AG04449 (cell line): Measurements from ENCODE around the gene SLC39A5.

Experiments
- CTCF ChIA-PET: fragments of 350-600 bp; formaldehyde crosslinking; extraction: SDS; loops from one replicate; lab custom pipeline; 2021; ENCODE audit warnings: antibody characterized with exemption; lab: Yijun Ruan, JAX
- POLR2A ChIA-PET: fragments of 400-600, 350-600 bp; formaldehyde crosslinking; extraction: SDS; loops from one replicate; lab custom pipeline; 2020; ENCODE audit warnings: antibody characterized with exemption, inconsistent platforms; lab: Yijun Ruan, JAX
- DNase-seq: peaks from one replicate; pipeline ENCODE4 v3.0.0-alpha.2; 2010; ENCODE audit warnings: low read depth, low spot score
- H3K4me3 ChIP-seq: 2 replicates; pipeline ENCODE4 v1.5.1; 2011; ENCODE audit warnings: low read depth, mild to moderate bottlenecking, control low read depth, low read length
- TF ChIP-seq, protein P1 (sequence below): IDR thresholded peaks from one replicate; pipeline ENCODE4 v1.5.1; 2011; ENCODE audit warnings: mild to moderate bottlenecking, moderate library complexity, low read length, control low read depth, inconsistent platforms; ENCODE audit not compliant: insufficient read depth; ENCODE audit errors: missing control alignments

SLC39A5 gene

DNA sequence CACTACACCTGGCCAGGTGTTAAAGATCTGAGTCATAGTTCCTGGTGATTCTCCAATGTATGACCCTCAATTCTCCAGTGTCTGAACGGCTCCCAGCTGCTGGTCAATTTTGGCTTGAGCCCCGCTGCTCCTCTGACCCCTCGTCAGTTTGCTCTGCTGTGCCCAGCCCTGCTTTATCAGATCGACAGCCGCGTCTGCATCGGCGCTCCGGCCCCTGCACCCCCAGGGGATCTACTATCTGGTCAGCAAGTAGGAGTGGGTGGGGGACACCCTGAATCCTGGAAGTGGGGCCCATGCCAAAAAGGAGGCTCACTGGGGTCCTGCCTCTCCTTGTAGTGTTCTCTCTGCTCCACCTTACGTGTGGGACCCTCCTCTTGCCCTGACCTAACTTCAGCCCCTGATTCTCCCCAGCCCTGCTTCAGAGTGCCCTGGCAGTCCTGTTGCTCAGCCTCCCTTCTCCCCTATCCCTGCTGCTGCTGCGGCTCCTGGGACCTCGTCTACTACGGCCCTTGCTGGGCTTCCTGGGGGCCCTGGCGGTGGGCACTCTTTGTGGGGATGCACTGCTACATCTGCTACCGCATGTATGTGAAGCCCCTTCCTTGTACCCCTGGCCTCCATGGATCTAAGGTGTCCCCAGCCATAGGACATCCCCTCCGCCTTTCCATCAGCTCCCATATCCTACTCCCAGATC, 5.0 kb downstream of the SLC39A5 start:
- POLR2A ChIA-PET = interaction anchor here (1.0 to 1.6 kb wide), 2 partner anchors 13 to 16 kb away, joined by 3 to 4 read pairs; partner anchors contain the start of gene RNF41
- CTCF ChIA-PET = interaction anchor here (1.7 to 4.4 kb wide), 6 partner anchors 10 to 229 kb away, joined by 5 to 23 read pairs (median 10); partner anchors contain the start of genes ANKRD52, COQ10A and SMARCC2
- TF ChIP-seq, protein P1, sequence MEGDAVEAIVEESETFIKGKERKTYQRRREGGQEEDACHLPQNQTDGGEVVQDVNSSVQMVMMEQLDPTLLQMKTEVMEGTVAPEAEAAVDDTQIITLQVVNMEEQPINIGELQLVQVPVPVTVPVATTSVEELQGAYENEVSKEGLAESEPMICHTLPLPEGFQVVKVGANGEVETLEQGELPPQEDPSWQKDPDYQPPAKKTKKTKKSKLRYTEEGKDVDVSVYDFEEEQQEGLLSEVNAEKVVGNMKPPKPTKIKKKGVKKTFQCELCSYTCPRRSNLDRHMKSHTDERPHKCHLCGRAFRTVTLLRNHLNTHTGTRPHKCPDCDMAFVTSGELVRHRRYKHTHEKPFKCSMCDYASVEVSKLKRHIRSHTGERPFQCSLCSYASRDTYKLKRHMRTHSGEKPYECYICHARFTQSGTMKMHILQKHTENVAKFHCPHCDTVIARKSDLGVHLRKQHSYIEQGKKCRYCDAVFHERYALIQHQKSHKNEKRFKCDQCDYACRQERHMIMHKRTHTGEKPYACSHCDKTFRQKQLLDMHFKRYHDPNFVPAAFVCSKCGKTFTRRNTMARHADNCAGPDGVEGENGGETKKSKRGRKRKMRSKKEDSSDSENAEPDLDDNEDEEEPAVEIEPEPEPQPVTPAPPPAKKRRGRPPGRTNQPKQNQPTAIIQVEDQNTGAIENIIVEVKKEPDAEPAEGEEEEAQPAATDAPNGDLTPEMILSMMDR = no peak
- DNase-seq = no peak
- H3K4me3 ChIP-seq = no peak overlapping the region

DNA sequence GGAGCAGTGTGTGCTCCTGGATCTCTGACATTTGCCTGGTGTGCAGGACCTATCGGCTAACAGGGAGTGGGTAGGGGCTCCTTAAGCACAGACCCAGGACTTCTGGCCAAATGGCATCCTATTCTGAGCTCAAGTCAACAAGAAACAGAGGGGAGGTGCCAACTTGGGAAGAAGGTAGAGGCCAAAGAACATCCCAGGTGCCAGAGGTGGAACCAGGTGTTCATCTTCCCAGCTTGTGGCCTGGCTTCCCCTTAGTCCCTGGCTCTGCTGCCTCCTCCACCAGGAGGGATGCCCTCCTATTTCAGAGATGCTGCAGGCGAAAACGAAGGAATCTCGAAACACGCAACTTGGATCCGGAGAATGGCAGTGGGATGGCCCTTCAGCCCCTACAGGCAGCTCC, 6.2 kb downstream of the SLC39A5 start:
- CTCF ChIA-PET = interaction anchor here (0.8 to 1.9 kb wide), 10 partner anchors 9 to 228 kb away, joined by 3 to 7 read pairs (median 5); partner anchors contain the start of genes ANKRD52, RNF41 and SMARCC2
- H3K4me3 ChIP-seq = no peak overlapping the region
- POLR2A ChIA-PET = interaction anchor here (1.4 to 3.5 kb wide), 3 partner anchors 12 to 15 kb away, joined by 3 to 21 read pairs (median 3); partner anchors contain the start of gene RNF41
- DNase-seq = no peak
- TF ChIP-seq, protein P1 = no peak

DNA sequence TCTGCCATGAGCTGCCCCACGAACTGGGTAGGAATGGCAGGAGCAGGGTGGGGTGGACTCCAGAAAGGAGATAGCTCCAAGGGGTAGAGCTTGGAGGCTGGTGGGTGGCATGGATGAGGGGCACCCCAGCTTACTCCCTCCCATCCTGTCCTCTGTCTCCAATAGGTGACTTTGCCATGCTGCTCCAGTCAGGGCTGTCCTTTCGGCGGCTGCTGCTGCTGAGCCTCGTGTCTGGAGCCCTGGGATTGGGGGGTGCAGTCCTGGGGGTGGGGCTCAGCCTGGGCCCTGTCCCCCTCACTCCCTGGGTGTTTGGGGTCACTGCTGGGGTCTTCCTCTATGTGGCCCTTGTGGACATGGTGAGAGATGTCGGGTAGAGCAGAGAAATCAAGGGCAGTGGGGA, 7.1 kb downstream of the SLC39A5 start:
- no peak for DNase-seq
- ChIA-PET CTCF (interaction anchor here (1.1 to 1.9 kb wide), 9 partner anchors 9 to 227 kb away, joined by 3 to 7 read pairs (median 5); partner anchors contain the start of genes ANKRD52 and SMARCC2), POLR2A (interaction anchor here (1.3 to 3.5 kb wide), 3 partner anchors 11 to 122 kb away, joined by 3 to 21 read pairs (median 3); partner anchors contain the start of gene RNF41)
- H3K4me3 ChIP-seq = no peak overlapping the region
- TF ChIP-seq, protein P1 = no peak

DNA sequence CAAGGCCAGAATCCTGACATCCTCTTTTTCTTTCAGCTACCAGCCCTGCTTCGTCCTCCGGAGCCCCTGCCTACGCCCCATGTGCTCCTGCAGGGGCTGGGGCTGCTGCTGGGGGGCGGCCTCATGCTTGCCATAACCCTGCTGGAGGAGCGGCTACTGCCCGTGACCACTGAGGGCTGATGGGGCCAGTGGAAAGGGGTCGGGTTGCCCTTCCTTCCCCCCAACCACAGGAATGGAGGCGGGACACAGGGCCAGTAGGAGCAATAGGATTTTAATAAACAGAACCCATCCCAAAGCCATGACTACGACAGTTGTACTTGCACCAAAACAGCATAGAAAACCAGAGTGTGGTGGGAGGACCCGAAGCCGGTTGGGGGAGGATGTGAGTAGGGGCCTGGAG, 7.7 kb downstream of the SLC39A5 start:
- TF ChIP-seq, protein P1 = no peak
- POLR2A ChIA-PET = interaction anchor here (1.3 to 3.5 kb wide), 2 partner anchors 11 to 121 kb away, joined by 3 to 21 read pairs; no protein-coding TSS in a partner anchor
- CTCF ChIA-PET = interaction anchor here (1.3 to 1.9 kb wide), 5 partner anchors 11 to 48 kb away, joined by 3 to 6 read pairs (median 5); partner anchors contain the start of genes ANKRD52 and SMARCC2
- DNase-seq = no peak
- no peak overlapping the region for H3K4me3 ChIP-seq

DNA sequence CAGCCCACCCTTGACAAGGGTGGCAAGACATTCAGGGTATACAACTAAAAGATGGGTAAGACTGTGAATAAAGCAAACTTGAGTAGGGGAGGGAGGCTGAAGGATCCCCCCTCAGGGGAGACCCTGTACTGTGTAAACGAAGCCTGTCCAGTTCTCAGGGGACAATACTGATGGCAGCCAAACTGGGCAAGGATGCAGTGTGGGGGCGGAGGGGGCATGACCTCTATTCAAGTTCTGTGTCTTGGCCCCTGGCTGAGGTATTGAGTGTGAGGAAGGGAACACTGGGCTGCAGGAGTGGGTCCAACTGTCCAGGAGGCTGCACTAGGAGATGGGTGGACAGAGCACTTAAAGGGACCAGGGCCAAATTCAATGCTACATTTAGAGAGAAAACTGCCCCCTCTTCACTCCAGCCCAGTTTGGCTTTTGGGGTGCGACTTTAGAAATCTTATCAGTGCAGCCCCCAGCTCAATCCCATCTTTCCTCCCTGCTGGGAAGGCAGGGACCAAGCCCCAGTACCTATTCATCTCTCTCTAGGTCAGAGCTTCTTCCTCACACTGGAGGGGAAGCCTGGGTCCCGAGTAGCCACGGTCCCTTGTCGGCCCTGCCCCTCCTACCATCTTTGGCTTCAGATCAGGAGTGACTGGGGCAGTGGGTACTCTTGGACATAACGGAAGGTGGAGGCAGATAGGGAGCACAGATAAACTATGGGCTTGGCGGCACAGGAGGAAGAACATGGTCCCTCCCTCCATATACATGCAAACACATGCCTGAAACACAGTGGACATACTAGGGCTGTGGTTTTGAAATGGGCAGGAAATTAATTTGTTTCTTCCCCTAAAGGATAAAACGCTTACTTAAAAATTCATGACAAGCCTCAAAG, 11.8 kb downstream of the SLC39A5 start:
- no peak for DNase-seq
- ChIA-PET CTCF (interaction anchor here (0.7 to 2.4 kb wide), 4 partner anchors 8 to 122 kb away, joined by 3 to 9 read pairs (median 3); partner anchors contain the start of gene ANKRD52), POLR2A (no interaction called here)
- TF ChIP-seq, protein P1 = no peak
- H3K4me3 ChIP-seq = no peak overlapping the region
